GM12873 (cell line): ENCODE data around the gene CNIH2.

Experiments
- CTCF ChIP-seq: IDR thresholded peaks from 2 replicates; pipeline ENCODE4 v1.5.1; 2012; ENCODE audit warnings: low read depth, mild to moderate bottlenecking, moderate library complexity, low read length, control low read depth; ENCODE audit not compliant: insufficient read depth; ENCODE audit errors: missing control alignments

CNIH2 gene

GRCh38 chr11:66235141-66235540 lies 42.8 kb upstream of the CNIH2 start:
- no peak for TF ChIP-seq CTCF

GRCh38 chr11:66237867-66238266 lies 40.1 kb upstream of the CNIH2 start:
- TF ChIP-seq CTCF: no peak

- TF ChIP-seq CTCF: no peak
These were observed 39.1 kb upstream of the CNIH2 start for GRCh38 chr11:66238786-66239413.

- no peak for TF ChIP-seq CTCF
These were observed 38.5 kb upstream of the CNIH2 start for GRCh38 chr11:66239511-66239910.

- TF ChIP-seq CTCF: no peak
These were observed 37.8 kb upstream of the CNIH2 start for GRCh38 chr11:66239998-66240780.

- no peak for TF ChIP-seq CTCF
These were observed 37.2 kb upstream of the CNIH2 start for GRCh38 chr11:66240781-66241136.

GRCh38 chr11:66242095-66242765 lies 35.7 kb upstream of the CNIH2 start:
- TF ChIP-seq CTCF: no peak
